SW 1271 (cell line): ENCODE data around the gene FLT1.

Experiments
- DNase-seq, 2 experiments: peaks; one replicate each; lab custom pipeline; 2025; lab: John Stamatoyannopoulos, UW

FLT1 gene

GRCh38 chr13:28429096-28429495 is 65.8 kb downstream of the FLT1 start:
- no peak for DNase-seq

- no peak for DNase-seq
These were observed 68.5 kb downstream of the FLT1 start for GRCh38 chr13:28426381-28426780.

- DNase-seq, result no peak
These were observed 69.1 kb downstream of the FLT1 start for GRCh38 chr13:28425793-28426192.

- DNase-seq, result no peak
These were observed 70.4 kb downstream of the FLT1 start for GRCh38 chr13:28424541-28424940.

- DNase-seq, result no peak
These were observed 71.9 kb downstream of the FLT1 start for GRCh38 chr13:28423010-28423409.

GRCh38 chr13:28421676-28422410 is 73.1 kb downstream of the FLT1 start:
- DNase-seq, result no peak

GRCh38 chr13:28420704-28421103 is 74.2 kb downstream of the FLT1 start:
- no peak for DNase-seq

GRCh38 chr13:28415994-28416421 is 78.9 kb downstream of the FLT1 start:
- DNase-seq, result no peak

GRCh38 chr13:28413999-28414398 is 80.9 kb downstream of the FLT1 start:
- DNase-seq, result no peak

- no peak for DNase-seq
These were observed 81.9 kb downstream of the FLT1 start for GRCh38 chr13:28412981-28413380.

- no peak for DNase-seq
These were observed 83.0 kb downstream of the FLT1 start for GRCh38 chr13:28411831-28412353.

- no peak for DNase-seq
These were observed 84.8 kb downstream of the FLT1 start for GRCh38 chr13:28410096-28410495.

- DNase-seq, result no peak
These were observed 85.3 kb downstream of the FLT1 start for GRCh38 chr13:28409648-28410047.

- DNase-seq, result no peak
These were observed 86.1 kb downstream of the FLT1 start for GRCh38 chr13:28408863-28409262.

- DNase-seq, result no peak
These were observed 86.6 kb downstream of the FLT1 start for GRCh38 chr13:28408235-28408848.

GRCh38 chr13:28406733-28407266 is 88.1 kb downstream of the FLT1 start:
- DNase-seq, result no peak

- no peak for DNase-seq
These were observed 92.9 kb downstream of the FLT1 start for GRCh38 chr13:28402057-28402381.

- no peak for DNase-seq
These were observed 93.4 kb downstream of the FLT1 start for GRCh38 chr13:28401303-28402056.

- DNase-seq, result no peak
These were observed 98.9 kb downstream of the FLT1 start for GRCh38 chr13:28396053-28396452.

GRCh38 chr13:28394422-28394821 is 100.5 kb downstream of the FLT1 start:
- DNase-seq, result no peak

- no peak for DNase-seq
These were observed 101.9 kb downstream of the FLT1 start for GRCh38 chr13:28392896-28393505.

- no peak for DNase-seq
These were observed 102.5 kb downstream of the FLT1 start for GRCh38 chr13:28392428-28392827.
